Measurements from ENCODE around the gene PHYHIPL.

Gene PHYHIPL

GRCh38 chr10:59252491-59252890 is 76.0 kb downstream of the PHYHIPL start:
- no peak for DNase-seq

GRCh38 chr10:59255463-59255862 is 79.0 kb downstream of the PHYHIPL start:
- DNase-seq: no peak

- DNase-seq: no peak
Observed at GRCh38 chr10:59257224-59257623, 80.8 kb downstream of the PHYHIPL start.

- no peak for DNase-seq
Observed at GRCh38 chr10:59258890-59259289, 82.4 kb downstream of the PHYHIPL start.

GRCh38 chr10:59265141-59265540 is 88.7 kb downstream of the PHYHIPL start:
- no peak for DNase-seq

- no peak for DNase-seq
Observed at GRCh38 chr10:59266321-59266720, 89.9 kb downstream of the PHYHIPL start.

GRCh38 chr10:59268460-59268859 is 92.0 kb downstream of the PHYHIPL start:
- no peak for DNase-seq

- DNase-seq: no peak
Observed at GRCh38 chr10:59269651-59270050, 93.2 kb downstream of the PHYHIPL start.

- DNase-seq: no peak
Observed at GRCh38 chr10:59270492-59270891, 94.0 kb downstream of the PHYHIPL start.

GRCh38 chr10:59271160-59271559 is 94.7 kb downstream of the PHYHIPL start:
- no peak for DNase-seq

GRCh38 chr10:59272061-59272460 is 95.6 kb downstream of the PHYHIPL start:
- no peak for DNase-seq

- no peak for DNase-seq
Observed at GRCh38 chr10:59273445-59273844, 97.0 kb downstream of the PHYHIPL start.

GRCh38 chr10:59276133-59276532 is 99.7 kb downstream of the PHYHIPL start:
- no peak for DNase-seq

GRCh38 chr10:59276919-59277318 is 100.5 kb downstream of the PHYHIPL start:
- DNase-seq: no peak

GRCh38 chr10:59279476-59279875 is 103.0 kb downstream of the PHYHIPL start:
- no peak for DNase-seq

- no peak for DNase-seq
Observed at GRCh38 chr10:59279991-59280505, 103.6 kb downstream of the PHYHIPL start.

GRCh38 chr10:59281861-59282260 is 105.4 kb downstream of the PHYHIPL start:
- no peak for DNase-seq

- DNase-seq: no peak
Observed at GRCh38 chr10:59283456-59284091, 107.1 kb downstream of the PHYHIPL start.

- DNase-seq: no peak
Observed at GRCh38 chr10:59284118-59284975, 107.9 kb downstream of the PHYHIPL start.

- no peak for DNase-seq
Observed at GRCh38 chr10:59285073-59285472, 108.6 kb downstream of the PHYHIPL start.

GRCh38 chr10:59285848-59286247 is 109.4 kb downstream of the PHYHIPL start:
- no peak for DNase-seq

- DNase-seq: no peak
Observed at GRCh38 chr10:59287587-59288255, 111.3 kb downstream of the PHYHIPL start.

- DNase-seq: no peak
Observed at GRCh38 chr10:59289853-59290252, 113.4 kb downstream of the PHYHIPL start.

Data from right kidney (tissue), 1 donor.